ENCODE data around the gene BRPF1.

The BRPF1 gene

GRCh38 chr3:9791790-9792404, 60.4 kb downstream of the BRPF1 start:
- TF ChIP-seq REST (IDR thresholded peaks at IDR 0.05; ENCODE audit: low read depth) = no peak
- peak; percentile 96 for TF ChIP-seq ZBTB7A (IDR thresholded peaks at IDR 0.05; ENCODE audit: low read depth)

DNA sequence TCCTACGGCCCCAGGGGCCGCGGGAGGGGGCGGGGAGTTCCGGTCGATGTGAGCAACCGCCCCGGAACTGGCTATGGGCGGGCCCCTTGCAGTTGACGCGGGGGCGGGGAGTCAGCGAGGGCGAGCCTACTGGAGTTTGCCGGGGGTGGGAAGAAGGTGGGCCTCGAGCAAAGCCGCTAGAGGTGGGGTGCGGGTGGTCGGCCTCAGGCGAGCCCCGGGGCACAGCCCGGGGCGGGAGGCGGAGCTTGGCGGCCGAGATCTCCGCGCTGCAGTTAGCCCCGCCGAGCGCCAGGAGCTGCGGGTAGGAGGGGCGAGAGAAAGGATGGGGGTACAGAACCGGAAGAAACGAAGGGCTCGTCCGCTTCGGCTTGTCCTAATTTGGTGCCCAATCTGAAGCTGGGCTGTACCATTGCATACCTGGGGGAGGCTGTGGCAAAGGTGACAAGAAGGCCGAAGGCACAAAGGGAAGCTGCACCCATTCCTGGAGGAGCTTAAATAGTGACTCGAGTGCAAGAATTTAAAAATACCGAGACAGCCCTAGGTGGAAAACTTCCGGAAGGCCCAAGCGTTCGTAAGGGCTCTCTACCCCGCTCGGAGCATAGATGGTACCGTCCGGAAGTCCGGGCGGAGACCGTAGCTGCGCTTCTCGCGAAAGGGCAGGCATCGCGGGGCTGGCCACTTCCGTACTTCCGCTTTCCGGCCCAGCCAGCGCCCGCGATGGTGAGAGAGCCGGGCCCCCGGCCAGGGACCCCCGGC, 61.0 kb downstream of the BRPF1 start, which contains the start of the genes ARPC4 and TADA3:
TSS of gene ARPC4 (plus strand) at position 678 of the 756 bp plus-strand sequence. CDS start at position 718, 40 bp downstream.
TSS of gene TADA3 (minus strand) at position 69 of the 756 bp plus-strand sequence. CDS start 1,007 bp downstream, outside the sequence.
- TF ChIP-seq TEAD4 (IDR thresholded peaks at IDR 0.05) (no peak), NFIC (IDR thresholded peaks at IDR 0.05) (no peak), CREB1 (IDR thresholded peaks at IDR 0.05; ENCODE audit: low read depth) (peak; percentile 25; the same call in 1 of the 2 replicates), EP300 (IDR thresholded peaks at IDR 0.05; ENCODE audit: borderline replicate concordance) (peak; percentile 59; the same call in 1 of the 2 replicates), USF1 (IDR thresholded peaks at IDR 0.05) (no peak), ZBTB7A (IDR thresholded peaks at IDR 0.05; ENCODE audit: low read depth) (no peak; the same call in 1 of the 2 replicates), TAF1 (IDR thresholded peaks at IDR 0.05; ENCODE audit: low read depth) (peak; percentile 66), TCF12 (IDR thresholded peaks at IDR 0.05; ENCODE audit: low read depth) (no peak), REST (IDR thresholded peaks at IDR 0.05; ENCODE audit: low read depth) (no peak), FOXM1 (IDR thresholded peaks at IDR 0.05; ENCODE audit: borderline replicate concordance, low read depth) (no peak; the same call in 1 of the 2 replicates), EGR1 (IDR thresholded peaks at IDR 0.05) (peak; percentile 79), CEBPB (IDR thresholded peaks at IDR 0.05) (no peak), YY1 (IDR thresholded peaks at IDR 0.05; ENCODE audit: low read depth) (0 out of 2 replicates have a peak, but pooled peaks have one; percentile 14), RAD21 (IDR thresholded peaks at IDR 0.05; ENCODE audit: low read depth) (no peak)
- TF ChIP-seq, protein P1, sequence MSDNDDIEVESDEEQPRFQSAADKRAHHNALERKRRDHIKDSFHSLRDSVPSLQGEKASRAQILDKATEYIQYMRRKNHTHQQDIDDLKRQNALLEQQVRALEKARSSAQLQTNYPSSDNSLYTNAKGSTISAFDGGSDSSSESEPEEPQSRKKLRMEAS (IDR thresholded peaks at IDR 0.05) = 0 out of 2 replicates have a peak, but pooled peaks have one; percentile 25

DNA sequence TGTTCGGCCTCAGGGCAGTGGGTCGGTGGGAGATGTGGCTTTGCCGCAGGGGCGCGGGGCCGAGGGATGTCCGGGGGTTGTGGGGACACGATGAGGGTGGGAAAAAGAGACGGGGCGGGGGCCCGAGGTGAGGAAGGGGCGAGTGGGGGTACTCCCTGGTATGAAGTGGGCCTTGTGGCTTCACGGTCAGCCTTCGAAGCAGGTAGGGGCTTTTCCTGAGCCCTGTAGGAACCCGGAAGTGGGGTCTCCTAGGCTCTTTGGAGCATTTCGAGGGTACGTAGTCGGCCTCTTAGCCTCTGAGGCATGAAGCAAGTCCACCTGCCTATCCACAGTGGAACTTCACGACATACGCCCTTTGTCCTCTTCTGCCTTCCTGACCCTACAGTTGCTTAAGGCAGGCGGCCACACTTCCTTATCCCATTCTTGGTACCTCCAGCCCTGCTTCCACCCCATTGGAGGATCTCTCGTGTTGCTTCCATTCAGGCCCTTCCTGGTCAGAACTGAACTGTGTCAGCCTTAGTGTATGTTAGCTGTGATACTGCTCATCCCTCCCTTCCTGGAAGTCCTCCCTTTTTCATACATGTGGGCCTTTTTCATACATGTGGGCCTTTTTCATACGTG, 61.7 kb downstream of the BRPF1 start:
- TF ChIP-seq ZBTB7A (IDR thresholded peaks at IDR 0.05; ENCODE audit: low read depth) (peak; percentile 80; the same call in 1 of the 2 replicates), EP300 (IDR thresholded peaks at IDR 0.05; ENCODE audit: borderline replicate concordance) (no peak), TEAD4 (IDR thresholded peaks at IDR 0.05) (no peak), NFIC (IDR thresholded peaks at IDR 0.05) (no peak), TAF1 (IDR thresholded peaks at IDR 0.05; ENCODE audit: low read depth) (no peak), RAD21 (IDR thresholded peaks at IDR 0.05; ENCODE audit: low read depth) (no peak), USF1 (IDR thresholded peaks at IDR 0.05) (no peak), TCF12 (IDR thresholded peaks at IDR 0.05; ENCODE audit: low read depth) (no peak), EGR1 (IDR thresholded peaks at IDR 0.05) (no peak), REST (IDR thresholded peaks at IDR 0.05; ENCODE audit: low read depth) (no peak), CREB1 (IDR thresholded peaks at IDR 0.05; ENCODE audit: low read depth) (0 out of 2 replicates have a peak, but pooled peaks have one; percentile 6), YY1 (IDR thresholded peaks at IDR 0.05; ENCODE audit: low read depth) (no peak)

DNA sequence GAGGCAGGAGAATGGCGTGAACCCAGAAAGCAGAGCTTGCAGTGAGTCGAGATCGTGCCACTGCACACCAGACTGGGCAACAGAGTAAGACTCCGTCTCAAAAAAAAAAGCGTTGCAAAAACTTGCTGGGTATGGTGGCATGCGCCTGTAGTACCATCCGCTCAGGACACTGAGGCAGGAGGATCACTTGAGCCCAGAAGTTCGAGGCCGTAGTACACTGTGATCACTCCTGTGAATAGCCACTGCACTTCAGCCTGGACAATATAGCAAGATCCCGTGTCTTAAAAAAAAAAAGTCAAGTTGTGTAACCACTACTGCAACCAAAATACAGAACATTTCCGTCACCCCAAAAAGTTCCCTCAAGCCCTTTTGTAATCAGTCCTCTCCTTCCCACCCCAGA, 62.9 kb downstream of the BRPF1 start:
- TF ChIP-seq USF1 (IDR thresholded peaks at IDR 0.05) (no peak), RAD21 (IDR thresholded peaks at IDR 0.05; ENCODE audit: low read depth) (no peak), TCF12 (IDR thresholded peaks at IDR 0.05; ENCODE audit: low read depth) (no peak), EP300 (IDR thresholded peaks at IDR 0.05; ENCODE audit: borderline replicate concordance) (no peak), EGR1 (IDR thresholded peaks at IDR 0.05) (no peak), CEBPB (IDR thresholded peaks at IDR 0.05) (no peak), YY1 (IDR thresholded peaks at IDR 0.05; ENCODE audit: low read depth) (no peak), TAF1 (IDR thresholded peaks at IDR 0.05; ENCODE audit: low read depth) (no peak), FOXM1 (IDR thresholded peaks at IDR 0.05; ENCODE audit: borderline replicate concordance, low read depth) (no peak), ZBTB7A (IDR thresholded peaks at IDR 0.05; ENCODE audit: low read depth) (no peak), TEAD4 (IDR thresholded peaks at IDR 0.05) (no peak), CREB1 (IDR thresholded peaks at IDR 0.05; ENCODE audit: low read depth) (no peak)
- TF ChIP-seq, protein P1 (IDR thresholded peaks at IDR 0.05) = no peak

Data from Ishikawa (cell line).